ENCODE measurements around the gene AMBN.
"Not testable (repeated sequence)": the region's sequence is repeated elsewhere in the genome, so short reads cannot be mapped to it uniquely, and the experiment has no call there.

Gene AMBN

DNA sequence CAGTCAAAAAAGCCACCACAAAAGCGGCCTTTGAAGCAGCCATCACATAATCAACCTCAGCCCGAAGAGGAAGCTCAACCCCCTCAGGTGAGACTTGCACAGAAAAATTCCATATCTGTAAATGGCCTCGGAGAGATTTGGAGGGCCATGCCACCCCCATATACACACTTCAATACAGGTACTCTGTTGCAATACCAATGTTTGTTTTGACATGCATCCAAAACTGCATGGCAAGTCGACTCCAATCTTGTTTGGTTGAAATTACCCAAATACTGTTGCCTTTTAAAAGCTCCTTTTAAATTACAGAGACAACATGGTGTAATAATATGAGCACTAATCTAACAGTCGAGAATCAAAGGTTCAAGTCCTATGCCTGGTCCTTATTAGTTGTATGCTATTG is 42.4 kb downstream of the AMBN start:
- TF ChIP-seq, protein P1, sequence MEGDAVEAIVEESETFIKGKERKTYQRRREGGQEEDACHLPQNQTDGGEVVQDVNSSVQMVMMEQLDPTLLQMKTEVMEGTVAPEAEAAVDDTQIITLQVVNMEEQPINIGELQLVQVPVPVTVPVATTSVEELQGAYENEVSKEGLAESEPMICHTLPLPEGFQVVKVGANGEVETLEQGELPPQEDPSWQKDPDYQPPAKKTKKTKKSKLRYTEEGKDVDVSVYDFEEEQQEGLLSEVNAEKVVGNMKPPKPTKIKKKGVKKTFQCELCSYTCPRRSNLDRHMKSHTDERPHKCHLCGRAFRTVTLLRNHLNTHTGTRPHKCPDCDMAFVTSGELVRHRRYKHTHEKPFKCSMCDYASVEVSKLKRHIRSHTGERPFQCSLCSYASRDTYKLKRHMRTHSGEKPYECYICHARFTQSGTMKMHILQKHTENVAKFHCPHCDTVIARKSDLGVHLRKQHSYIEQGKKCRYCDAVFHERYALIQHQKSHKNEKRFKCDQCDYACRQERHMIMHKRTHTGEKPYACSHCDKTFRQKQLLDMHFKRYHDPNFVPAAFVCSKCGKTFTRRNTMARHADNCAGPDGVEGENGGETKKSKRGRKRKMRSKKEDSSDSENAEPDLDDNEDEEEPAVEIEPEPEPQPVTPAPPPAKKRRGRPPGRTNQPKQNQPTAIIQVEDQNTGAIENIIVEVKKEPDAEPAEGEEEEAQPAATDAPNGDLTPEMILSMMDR (IDR thresholded peaks at IDR 0.05; ENCODE audit: low read depth, low read length, missing control alignments) = no peak
- no peaks in the 10 kb centered on the region for H3K27me3 ChIP-seq (replicated peaks)
- H3K27ac ChIP-seq = no peak overlapping the region
- no peak overlapping the region for H3K4me3 ChIP-seq (ENCODE audit: low read depth, low read length)
- H3K36me3 ChIP-seq (replicated peaks) = no peaks in the 10 kb centered on the region
- in situ Hi-C loops (cut with HindIII; ENCODE audit: low pct_ligation_motif_present, low sequenced_read_pairs) = no loop called here
- DNase-seq = no peak

DNA sequence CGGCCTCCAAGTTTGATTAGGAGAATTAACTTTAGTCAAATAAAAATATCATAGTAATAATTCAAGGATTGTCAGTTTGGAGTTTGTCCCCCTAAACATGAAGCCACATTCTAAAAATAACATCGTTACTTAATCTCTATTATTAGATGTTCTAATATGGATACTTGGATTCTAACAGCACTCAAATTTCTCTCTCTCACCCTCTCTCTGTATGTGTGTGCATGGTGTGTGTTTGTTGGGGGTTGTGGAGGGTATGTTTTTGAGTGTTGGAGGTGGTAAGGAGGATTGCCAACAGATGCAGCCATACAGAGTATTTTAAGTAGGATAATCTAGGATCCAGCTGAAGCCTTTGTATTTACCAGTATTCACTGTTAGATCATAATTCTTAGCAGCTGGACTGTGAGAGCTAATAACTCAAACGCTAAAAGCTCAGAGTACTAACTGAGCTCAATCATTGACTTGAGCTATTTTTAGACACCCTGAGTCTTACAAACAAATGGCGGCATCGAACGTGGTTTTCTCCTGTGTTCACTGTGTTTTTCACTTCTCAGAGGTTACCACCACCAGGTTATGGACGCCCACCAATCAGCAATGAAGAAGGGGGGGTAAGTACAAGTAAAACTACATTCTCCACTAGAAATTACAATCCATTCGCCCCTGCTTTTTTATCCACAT is 45.3 kb downstream of the AMBN start:
- Histone ChIP-seq H3K36me3 (replicated peaks) (no peaks in the 10 kb centered on the region), H3K4me3 (ENCODE audit: low read depth, low read length) (no peak overlapping the region), H3K27ac (no peak overlapping the region), H3K27me3 (replicated peaks) (no peaks in the 10 kb centered on the region)
- in situ Hi-C loops (cut with HindIII; ENCODE audit: low pct_ligation_motif_present, low sequenced_read_pairs) = no loop called here
- TF ChIP-seq, protein P1 (IDR thresholded peaks at IDR 0.05; ENCODE audit: low read depth, low read length, missing control alignments) = no peak
- DNase-seq = no peak

- Histone ChIP-seq H3K36me3 (replicated peaks) (no peaks in the 10 kb centered on the region), H3K27me3 (replicated peaks) (no peaks in the 10 kb centered on the region), H3K4me3 (ENCODE audit: low read depth, low read length) (no peak overlapping the region), H3K27ac (no peak overlapping the region)
- in situ Hi-C loops (cut with HindIII; ENCODE audit: low pct_ligation_motif_present, low sequenced_read_pairs) = no loop called here
- TF ChIP-seq, protein P1 (IDR thresholded peaks at IDR 0.05; ENCODE audit: low read depth, low read length, missing control alignments) = no peak
- no peak for DNase-seq
Observed at GRCh38 chr4:70640192-70640591, 48.1 kb downstream of the AMBN start.

DNA sequence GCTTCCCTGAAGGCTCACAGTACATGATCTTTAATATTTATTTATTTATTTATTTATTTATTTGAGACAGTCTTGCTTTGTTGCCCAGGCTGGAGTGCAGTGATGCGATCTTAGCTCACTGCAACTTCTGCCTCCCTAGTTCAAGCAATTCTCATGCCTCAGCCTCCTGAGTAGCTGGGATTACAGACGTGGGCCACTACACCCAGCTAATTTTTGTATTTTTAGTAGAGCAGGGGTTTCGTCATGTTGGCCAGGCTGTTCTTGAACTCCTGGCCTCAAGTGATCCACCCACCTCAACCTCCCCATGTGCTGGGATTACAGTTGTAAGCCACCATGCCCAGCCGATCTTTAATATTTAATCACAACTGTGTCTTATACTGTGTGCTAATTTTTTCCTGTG is 58.7 kb downstream of the AMBN start:
- in situ Hi-C loops (cut with HindIII; ENCODE audit: low pct_ligation_motif_present, low sequenced_read_pairs); H3K27me3 ChIP-seq (replicated peaks); H3K36me3 ChIP-seq (replicated peaks); H3K27ac ChIP-seq; H3K4me3 ChIP-seq (ENCODE audit: low read depth, low read length); DNase-seq: not testable (repeated sequence)

GRCh38 chr4:70651864-70652506 is 59.9 kb downstream of the AMBN start:
- H3K27me3 ChIP-seq (replicated peaks) = no peaks in the 10 kb centered on the region
- H3K36me3 ChIP-seq (replicated peaks) = no peaks in the 10 kb centered on the region
- TF ChIP-seq, protein P1 (IDR thresholded peaks at IDR 0.05; ENCODE audit: low read depth, low read length, missing control alignments) = peak; percentile 43
- no peak for DNase-seq
- in situ Hi-C loops (cut with HindIII; ENCODE audit: low pct_ligation_motif_present, low sequenced_read_pairs) = no loop called here
- peak overlapping the region; percentile 26 for H3K4me3 ChIP-seq (ENCODE audit: low read depth, low read length)
- H3K27ac ChIP-seq = no peak overlapping the region

DNA sequence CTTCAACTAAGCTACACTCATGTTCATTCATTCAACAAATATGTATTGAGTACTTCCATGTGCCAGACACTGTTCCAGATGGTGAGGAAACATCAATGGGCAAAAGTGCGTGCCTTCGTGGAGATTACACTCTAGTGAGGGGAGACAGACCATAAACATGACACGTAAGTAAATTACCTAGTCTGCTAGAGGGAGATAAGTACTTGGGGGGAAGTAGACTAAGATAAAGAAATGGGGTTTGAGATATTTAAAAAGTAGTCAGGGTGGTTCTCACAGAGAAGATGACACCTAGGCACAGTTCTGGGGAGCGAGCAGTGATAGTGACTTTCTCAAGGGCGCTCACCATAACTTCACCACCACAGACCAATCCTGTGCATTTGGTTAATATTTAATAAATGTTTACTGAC is 62.6 kb downstream of the AMBN start:
- Histone ChIP-seq H3K27me3 (replicated peaks) (no peaks in the 10 kb centered on the region), H3K4me3 (ENCODE audit: low read depth, low read length) (no peak overlapping the region), H3K36me3 (replicated peaks) (no peaks in the 10 kb centered on the region), H3K27ac (no peak overlapping the region)
- TF ChIP-seq, protein P1 (IDR thresholded peaks at IDR 0.05; ENCODE audit: low read depth, low read length, missing control alignments) = no peak
- DNase-seq = no peak
- in situ Hi-C loops (cut with HindIII; ENCODE audit: low pct_ligation_motif_present, low sequenced_read_pairs) = no loop called here
